Measurements from ENCODE around the gene SELENBP1.

DNA sequence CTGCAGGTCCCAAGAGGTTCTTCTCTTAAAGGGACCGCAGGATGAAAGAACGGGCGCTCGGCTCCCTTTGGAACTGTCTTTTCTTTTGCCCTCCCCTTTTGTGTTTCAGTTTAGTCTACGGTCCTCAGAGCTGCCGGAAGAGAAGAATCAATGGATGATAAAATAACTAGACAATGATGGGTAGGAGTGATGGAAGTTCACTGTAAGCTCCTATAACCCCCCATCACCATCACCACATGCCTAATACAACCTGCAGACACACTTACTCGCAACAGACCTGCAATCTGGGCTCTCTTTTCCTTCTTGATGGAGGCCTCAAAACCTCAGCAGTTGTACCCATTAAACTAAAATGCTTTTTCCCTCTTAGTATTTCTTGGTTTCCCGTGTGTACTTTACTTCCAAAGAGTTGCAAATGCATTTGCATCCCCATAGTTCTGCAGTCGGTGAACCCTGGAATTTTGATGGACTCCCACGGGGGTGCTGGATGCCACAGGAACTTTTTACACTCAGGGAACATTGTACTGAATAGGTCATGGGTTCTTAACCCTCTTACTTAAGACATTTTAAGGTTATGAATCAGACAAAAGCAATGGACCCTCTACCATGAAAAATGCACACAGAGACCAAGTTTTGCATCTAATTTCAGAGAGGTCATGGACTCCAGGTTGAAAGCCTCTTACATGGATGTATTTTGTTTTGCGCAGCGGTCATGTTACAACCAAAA, 24.8 kb downstream of the SELENBP1 start:
- TF ChIP-seq, protein P1, sequence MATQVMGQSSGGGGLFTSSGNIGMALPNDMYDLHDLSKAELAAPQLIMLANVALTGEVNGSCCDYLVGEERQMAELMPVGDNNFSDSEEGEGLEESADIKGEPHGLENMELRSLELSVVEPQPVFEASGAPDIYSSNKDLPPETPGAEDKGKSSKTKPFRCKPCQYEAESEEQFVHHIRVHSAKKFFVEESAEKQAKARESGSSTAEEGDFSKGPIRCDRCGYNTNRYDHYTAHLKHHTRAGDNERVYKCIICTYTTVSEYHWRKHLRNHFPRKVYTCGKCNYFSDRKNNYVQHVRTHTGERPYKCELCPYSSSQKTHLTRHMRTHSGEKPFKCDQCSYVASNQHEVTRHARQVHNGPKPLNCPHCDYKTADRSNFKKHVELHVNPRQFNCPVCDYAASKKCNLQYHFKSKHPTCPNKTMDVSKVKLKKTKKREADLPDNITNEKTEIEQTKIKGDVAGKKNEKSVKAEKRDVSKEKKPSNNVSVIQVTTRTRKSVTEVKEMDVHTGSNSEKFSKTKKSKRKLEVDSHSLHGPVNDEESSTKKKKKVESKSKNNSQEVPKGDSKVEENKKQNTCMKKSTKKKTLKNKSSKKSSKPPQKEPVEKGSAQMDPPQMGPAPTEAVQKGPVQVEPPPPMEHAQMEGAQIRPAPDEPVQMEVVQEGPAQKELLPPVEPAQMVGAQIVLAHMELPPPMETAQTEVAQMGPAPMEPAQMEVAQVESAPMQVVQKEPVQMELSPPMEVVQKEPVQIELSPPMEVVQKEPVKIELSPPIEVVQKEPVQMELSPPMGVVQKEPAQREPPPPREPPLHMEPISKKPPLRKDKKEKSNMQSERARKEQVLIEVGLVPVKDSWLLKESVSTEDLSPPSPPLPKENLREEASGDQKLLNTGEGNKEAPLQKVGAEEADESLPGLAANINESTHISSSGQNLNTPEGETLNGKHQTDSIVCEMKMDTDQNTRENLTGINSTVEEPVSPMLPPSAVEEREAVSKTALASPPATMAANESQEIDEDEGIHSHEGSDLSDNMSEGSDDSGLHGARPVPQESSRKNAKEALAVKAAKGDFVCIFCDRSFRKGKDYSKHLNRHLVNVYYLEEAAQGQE (IDR thresholded peaks at IDR 0.05; ENCODE audit: low read depth) = no peak
- TF ChIP-seq TEAD4 (IDR thresholded peaks at IDR 0.05) = no peak
